PFSK-1 (cell line): ENCODE results near the gene RNF4.

Source experiments
- POLR2AphosphoS5 ChIP-seq: IDR thresholded peaks from 2 replicates; pipeline ENCODE4 v1.6.1; 2012; ENCODE audit warnings: low read depth, mild to moderate bottlenecking, control low read depth, low read length, moderate library complexity
- SIN3A ChIP-seq: IDR thresholded peaks from 2 replicates; pipeline ENCODE4 v1.6.1; 2012; ENCODE audit warnings: mild to moderate bottlenecking, low read length, moderate library complexity, borderline replicate concordance; ENCODE audit not compliant: insufficient read depth
- TF ChIP-seq, protein P1 (sequence below), 2 experiments: IDR thresholded peaks; 2 replicates each; pipeline versions ENCODE4 v1.6.1 to v1.8.0; 2011 to 2012; ENCODE audit warnings: low read depth in 2 of 2, low read length in 2 of 2, control low read depth in 1 of 2, inconsistent platforms in 1 of 2, mild to moderate bottlenecking in 1 of 2, moderate library complexity in 1 of 2; ENCODE audit not compliant: insufficient read depth in 1 of 2

DNA sequence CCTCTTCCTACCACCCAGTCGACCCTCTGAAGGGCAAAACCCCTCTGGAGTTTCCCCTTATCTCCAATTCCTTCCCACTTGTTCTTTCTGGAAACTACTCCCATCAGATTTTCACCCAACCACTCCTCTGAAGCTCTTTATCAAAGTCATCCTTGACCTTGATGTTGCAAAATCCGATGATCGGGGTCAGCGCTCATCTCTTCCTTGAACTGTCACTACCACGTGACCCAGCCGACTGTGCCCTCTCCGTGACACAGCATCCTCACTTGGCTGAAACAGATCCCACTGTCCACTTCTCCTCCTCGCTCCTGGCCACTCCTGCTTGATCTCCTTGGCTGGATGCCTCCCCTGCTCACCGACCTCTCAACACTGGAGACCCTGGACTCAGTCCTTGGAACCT is 49.1 kb upstream of the RNF4 start:
- TF ChIP-seq POLR2AphosphoS5 (no peak), SIN3A (no peak)
- TF ChIP-seq, protein P1, sequence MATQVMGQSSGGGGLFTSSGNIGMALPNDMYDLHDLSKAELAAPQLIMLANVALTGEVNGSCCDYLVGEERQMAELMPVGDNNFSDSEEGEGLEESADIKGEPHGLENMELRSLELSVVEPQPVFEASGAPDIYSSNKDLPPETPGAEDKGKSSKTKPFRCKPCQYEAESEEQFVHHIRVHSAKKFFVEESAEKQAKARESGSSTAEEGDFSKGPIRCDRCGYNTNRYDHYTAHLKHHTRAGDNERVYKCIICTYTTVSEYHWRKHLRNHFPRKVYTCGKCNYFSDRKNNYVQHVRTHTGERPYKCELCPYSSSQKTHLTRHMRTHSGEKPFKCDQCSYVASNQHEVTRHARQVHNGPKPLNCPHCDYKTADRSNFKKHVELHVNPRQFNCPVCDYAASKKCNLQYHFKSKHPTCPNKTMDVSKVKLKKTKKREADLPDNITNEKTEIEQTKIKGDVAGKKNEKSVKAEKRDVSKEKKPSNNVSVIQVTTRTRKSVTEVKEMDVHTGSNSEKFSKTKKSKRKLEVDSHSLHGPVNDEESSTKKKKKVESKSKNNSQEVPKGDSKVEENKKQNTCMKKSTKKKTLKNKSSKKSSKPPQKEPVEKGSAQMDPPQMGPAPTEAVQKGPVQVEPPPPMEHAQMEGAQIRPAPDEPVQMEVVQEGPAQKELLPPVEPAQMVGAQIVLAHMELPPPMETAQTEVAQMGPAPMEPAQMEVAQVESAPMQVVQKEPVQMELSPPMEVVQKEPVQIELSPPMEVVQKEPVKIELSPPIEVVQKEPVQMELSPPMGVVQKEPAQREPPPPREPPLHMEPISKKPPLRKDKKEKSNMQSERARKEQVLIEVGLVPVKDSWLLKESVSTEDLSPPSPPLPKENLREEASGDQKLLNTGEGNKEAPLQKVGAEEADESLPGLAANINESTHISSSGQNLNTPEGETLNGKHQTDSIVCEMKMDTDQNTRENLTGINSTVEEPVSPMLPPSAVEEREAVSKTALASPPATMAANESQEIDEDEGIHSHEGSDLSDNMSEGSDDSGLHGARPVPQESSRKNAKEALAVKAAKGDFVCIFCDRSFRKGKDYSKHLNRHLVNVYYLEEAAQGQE (IDR thresholded peaks at IDR 0.05; ENCODE audit: insufficient read depth in 1 of 2, low read depth in 2 of 2, low read length in 2 of 2), result no peak
